Stimulated activated CD8-positive, alpha-beta memory T cell treated with anti-CD3 and anti-CD28 coated beads, Interleukin-4, amount 100 ng/mL, for 24 hours (primary cell): ENCODE results near the gene PIAS4.

Experiments
- DNase-seq: peaks from one replicate; pipeline ENCODE4 v3.0.0-alpha.2; 2020; ENCODE audit warnings: low read depth

The PIAS4 gene

GRCh38 chr19:4059891-4060620 is 52.5 kb downstream of the PIAS4 start:
- peak; percentile 75 for DNase-seq

GRCh38 chr19:4060621-4061177 is 53.2 kb downstream of the PIAS4 start:
- DNase-seq: no peak

DNA sequence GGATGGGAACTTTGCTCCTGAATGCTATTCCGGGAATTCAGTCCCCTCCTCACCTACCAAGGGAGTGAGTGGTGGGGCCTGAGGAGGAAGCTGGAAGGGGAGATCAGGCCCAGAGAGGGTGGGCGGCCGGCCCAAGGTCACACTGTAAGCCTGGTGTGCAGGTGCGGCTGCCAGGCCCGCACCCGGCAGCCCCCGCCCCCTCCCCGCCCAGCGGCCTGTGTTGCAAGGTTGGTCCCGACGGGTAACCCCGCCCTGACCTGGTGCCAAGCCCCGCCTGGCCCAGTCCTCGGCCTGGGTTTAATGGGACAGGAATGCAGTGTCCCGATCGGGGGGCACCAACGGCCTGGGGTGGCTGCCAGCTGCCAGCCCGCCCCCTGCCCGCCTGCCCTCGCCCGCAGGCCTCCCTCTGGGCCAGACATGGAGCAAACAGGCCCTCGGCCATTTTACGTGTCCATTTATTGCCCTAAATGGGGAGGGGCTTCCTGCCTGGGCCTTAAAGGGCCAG is 53.7 kb downstream of the PIAS4 start:
- DNase-seq: no peak

DNA sequence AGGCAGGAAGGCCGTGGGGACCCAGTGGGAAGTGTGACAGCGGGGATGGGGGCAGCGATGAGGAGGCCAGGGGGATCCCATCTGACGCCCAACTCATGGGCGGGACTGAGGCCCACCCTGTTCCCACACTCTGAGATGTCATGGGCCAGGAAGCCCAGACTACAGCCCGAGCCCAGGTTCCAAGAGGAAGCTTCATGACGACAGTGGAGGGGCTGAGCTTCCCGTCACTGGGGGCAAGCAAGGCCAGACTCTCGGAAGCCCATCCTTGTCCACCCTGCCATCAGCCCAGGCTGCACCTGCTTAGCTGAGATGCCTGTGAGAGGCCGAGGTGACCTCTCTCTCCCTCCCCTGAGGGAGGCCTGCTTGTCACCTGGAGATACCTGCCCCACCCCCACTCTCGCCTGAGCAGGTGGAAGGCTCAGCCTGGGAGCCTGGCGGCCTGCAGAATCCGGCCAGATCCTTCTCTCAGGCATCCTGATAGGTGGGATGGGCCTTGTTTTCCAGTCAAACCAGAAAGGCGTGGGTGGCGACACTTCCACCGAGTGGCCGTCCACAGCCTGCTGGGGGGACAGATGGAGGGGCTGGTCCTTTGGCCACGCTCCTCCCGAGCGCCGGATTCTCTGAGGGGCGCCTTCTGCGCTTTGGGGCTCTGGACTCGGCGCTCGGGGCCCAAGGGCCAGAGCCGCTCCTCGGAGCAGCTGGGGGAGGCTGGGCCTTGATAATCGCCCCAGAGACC is 54.3 kb downstream of the PIAS4 start:
- no peak for DNase-seq

DNA sequence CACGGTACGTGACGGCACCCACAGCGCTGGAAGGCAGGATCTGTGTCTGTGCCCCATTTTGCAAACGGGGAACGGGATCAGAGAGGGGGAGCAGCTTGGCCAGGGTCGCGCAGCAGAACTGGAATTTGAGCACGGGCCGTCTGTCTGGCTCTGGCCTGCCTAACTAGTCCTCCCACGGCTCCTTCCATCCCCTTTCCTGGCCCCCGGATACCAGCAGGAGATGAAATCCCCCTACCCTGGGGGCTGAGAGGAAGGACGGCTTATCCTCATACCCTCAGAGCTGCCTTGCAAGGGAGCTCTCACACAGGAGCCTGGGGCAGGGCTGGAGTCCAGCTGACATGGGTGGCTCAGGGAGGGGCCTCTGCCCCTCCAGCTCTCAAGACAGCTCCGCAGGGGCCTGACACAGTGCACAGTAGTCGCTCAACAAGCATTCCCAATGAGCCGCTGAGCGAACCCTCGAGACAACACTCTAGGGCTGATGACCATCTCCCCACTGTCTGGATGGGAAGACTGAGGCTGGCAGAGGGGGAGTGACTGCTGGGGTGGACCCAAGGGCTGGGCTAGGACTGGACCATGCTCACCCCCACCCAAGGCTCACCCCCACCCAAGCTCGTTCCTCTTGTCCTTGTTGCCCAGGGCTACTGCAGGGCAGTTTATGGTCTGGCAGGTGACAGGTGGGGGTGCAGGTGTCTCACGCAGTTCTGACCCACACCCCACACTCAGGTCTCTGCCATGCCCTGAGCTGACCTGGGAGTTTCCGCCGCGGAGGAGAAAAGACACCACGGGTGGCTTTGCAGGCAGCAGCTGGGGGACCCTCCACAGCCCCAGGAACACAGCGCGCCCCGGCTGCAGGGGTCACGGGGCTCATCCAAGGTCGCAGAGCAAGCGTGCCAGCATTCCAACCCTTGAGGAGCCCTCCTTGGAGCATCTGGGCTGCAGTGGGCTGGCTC is 55.2 kb downstream of the PIAS4 start:
- DNase-seq: no peak

GRCh38 chr19:4063369-4064148 is 56.0 kb downstream of the PIAS4 start:
- DNase-seq: no peak

- DNase-seq: no peak
Measured at GRCh38 chr19:4064149-4064495, 56.6 kb downstream of the PIAS4 start.

DNA sequence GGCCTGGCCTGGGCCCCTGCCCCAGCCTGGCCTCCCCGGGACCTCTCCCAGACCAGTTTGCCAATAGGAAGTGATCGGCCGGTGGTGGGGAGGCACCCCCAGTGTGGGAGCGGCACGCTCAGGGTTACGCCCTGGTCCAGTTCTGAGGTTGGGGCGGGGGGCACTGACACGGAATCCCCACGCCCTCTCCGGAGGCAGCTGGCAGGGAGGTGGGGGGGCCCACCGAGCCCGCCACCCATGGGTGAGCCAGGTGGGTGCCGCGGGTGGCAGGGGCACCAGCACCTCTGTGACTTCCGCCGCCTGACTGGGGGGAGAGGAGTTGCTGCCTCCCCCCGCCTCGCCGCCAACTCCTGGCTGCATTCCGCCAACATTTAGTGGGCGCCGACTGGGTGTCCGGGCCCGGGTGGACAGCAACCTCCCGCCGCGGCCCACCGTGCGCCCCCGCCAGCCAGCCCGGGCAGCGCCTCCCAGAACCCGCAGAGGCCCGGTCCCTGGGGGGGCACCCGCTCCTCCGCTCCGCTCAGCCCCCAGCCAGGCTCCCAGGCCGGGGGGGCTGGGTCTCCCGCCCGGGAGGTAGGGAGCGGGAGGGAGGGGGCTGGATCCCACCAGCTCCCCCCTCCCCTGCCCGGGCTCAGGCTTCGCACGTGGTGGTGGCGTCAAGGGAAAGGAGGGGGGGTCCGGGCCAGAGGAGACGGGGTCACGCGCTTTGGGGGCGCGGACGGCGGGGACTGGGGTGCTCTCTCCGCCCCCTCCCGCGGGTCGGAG is 57.1 kb downstream of the PIAS4 start:
- DNase-seq: no peak

DNA sequence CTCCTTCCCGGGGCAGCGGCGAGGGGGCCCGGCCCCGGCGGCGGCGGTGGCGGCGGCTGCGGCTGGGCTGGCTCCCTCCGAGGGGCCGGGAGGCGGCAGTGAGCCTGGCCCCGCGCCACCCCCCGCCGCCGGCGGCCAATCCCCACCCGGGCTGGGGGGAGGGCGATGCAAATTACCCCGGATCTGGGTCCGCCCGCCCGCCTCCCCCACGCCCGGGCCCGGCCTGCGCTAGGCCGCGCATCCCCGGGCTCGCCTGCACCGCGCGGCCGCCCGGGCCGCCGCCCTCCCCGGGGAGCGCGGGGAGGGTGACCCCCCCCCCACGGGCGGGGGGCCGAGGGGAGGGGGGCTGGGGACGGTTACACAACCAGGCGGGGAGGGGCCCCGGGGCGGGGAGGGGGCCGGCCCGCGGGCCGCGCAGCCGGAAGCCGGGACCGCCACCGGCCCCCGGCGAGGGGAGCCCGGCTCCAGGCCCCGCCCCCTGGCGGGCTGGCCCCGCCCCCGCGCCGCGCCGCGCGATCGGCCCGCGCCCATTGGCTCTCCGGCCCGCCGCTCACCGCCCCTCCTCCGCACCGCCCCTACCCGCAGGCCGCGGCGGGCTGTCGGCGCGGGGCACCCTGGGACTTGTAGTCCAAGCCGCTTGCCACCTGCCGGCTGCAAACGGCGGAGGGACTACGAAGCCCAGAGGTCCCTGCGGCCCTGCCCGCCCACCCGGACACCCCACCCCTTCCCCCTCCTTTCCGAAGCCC is 58.1 kb downstream of the PIAS4 start:
- DNase-seq: peak; percentile 94

DNA sequence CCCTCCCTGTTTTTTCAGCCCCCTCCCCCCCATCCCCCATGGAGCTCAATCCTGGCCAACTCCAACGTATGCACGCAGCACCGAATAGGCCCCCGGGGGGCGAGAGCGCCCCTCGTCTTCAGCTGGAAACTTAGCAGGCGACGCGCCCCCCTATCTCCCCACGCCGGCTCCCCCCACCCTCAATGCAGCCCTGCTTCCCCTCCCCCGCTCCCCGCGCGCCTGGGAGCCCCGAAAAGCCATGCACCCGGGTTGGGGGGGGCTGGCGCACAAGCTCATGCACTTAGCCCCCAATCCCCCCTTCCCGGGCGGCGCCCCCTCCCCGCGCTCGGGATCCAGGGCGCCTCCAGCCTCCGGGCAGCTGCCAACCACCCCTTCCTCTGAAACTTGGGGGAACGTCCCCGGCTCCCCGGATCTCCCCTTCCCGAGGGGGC is 58.7 kb downstream of the PIAS4 start:
- DNase-seq: no peak

DNA sequence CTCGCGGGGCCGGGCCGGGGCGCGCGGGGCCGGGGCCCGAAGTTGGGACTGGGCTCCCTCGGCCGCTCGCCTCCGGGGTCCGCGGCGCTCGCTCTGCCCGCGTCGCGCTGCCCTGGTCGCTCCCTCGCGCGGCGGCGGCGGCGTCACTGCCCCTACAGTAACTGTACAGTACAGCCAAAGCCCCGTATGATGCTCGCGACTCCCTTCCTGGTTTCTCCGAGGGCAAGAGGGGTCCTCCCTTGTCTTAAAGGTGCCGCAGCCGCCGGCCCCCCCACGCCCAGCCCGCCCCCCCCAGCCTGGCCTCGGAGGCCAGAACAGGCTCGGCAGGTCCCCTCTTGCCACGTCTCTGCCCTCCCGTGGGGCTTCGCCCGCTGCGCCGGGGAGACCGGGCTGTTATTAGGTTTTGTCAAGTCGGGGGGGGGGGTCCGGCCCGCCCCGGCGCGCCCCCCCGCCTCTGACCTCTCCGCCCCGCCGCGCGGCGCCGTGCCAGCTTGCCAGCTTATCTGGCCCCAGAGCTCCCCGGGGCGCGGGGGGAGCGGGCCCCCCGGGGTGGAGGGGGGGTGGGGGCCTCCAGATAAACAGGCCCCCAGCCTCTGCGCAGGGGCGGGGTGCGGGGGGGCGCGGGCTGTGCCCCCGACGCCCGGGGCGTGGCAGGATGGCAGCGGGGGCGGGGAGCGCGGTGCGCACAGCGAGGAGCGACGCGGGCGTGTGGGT is 59.3 kb downstream of the PIAS4 start, which contains the start of gene ZBTB7A:
Gene ZBTB7A (minus strand): TSS at position 218 of the 714 bp plus-strand sequence. CDS start 11,667 bp downstream, outside the sequence.
- DNase-seq: no peak

DNA sequence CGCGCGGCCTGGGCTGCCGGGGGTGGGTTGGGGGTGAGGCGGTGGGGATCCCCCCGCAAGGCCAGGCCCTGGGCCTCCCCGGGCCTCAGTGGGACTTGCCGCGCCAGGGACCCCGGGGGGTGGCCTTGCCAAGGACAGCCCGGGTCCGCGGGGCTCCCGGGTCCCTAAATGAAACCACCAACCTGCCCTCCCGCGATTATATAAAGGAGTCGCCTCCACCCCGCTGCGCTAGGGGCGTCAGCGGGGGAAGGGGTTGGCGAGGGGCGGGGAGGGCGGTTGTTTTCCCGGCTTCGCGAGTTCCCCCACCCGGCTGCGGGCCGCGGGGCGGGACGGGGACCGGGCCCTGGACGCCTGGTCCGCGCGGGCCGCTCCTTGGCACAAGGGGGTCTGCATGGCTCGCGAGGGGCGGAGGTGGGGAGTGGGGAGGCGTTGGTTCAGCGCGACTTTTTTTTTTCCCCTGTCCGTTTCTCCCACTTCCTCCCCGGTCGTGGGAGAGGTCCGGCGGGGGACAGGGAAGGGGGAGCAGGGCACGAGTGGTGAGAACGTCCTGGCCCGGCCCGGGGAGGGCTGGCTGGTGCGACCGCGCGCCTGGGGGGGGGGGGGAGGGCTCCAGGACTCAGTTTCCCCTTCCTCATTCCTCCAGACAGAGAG is 60.0 kb downstream of the PIAS4 start:
- no peak for DNase-seq

DNA sequence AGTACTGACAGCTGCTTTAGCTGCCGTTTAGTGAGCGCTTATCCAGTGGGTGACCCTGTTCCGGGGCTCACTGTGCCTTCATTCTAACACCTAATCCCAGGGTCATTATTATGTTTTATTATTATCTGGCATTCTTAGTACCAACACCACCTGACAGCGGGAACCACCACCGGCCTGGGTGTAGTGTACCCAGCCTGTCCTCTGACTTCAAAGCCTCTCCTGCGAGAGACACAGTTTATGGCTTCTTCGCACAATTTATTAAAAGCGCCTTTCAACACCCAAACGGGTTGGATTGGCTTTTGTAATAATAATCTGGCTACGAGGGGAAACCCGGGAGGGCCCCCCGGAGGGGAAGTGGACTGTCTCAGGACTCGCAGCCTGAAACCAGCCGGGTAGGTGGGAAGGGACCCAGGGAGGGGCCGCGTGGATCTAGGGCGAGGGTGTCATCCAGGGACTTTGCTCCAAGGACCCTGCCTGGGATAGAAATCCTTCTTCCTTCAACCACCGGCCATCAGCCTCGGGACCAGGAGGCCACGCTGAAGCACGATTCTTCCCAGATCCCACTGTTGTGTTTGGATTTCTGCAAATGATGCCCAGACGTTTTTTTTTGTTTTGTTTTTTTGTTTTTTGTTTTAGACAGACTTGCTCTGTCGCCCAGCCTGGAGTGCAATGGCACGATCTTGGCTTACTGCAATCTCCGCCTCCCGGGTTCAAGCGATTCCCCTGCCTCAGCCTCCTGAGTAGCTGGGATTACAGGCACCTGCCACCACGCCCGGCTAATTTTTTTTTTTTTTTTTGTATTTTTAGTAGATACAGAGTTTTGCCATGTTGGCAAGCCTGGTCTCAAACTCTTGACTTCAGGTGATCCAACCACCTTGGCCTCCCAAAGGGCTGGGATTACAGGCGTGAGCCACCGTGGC is 60.8 kb downstream of the PIAS4 start:
- no peak for DNase-seq

GRCh38 chr19:4069331-4069959 is 61.9 kb downstream of the PIAS4 start:
- no peak for DNase-seq

GRCh38 chr19:4071610-4072009 is 64.1 kb downstream of the PIAS4 start:
- no peak for DNase-seq

DNA sequence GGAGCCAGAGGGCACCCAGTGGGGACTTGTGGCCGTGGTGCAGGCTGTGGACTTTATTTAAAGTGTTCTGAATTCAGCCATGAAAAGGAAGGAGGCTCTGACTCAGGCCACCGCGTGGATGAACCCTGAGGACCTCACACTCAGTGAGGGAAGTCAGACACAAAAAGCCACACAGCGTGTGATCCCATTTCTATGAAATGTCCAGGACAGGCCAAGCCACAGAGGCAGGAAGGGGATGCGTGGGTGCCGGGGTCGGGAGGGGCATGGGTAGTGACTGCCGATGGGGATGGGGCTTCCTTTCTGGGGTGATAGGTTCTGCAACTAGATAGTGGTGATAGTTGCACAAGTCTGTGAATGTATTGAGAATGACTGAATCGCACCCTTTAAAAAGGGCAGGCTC is 67.8 kb downstream of the PIAS4 start:
- DNase-seq: no peak

DNA sequence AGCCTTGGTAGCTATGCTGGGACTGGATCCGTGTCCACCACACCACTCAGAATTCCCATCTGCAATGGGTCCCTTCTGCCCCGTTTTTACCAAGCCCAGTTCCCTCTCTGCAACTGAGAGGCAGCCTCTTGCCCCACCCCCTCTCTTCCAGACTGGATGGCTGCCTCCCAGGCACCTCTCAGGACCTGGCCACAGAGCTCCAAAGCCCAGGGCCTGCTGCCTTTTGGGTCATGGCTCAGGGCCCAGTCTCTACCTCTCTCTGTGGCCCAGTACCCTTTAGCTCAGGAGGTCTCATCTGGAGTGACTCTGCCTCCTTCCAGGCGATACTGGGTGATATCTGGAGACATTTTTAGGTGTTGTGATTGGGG is 69.5 kb downstream of the PIAS4 start:
- no peak for DNase-seq
